Astrocyte (in vitro differentiated cells and primary cell): Measurements from ENCODE around the gene RPP14. TPM values are rescaled to one million over a fixed set of nuclear protein-coding genes. Genes with fewer than 3 reads are reported as not detected.
"Not testable (repeated sequence)": the region's sequence is repeated elsewhere in the genome, so short reads cannot be mapped to it uniquely, and the experiment has no call there.

Experiments
- DNase-seq: peaks from one replicate; pipeline ENCODE4 v3.0.0-alpha.2; 2010; ENCODE audit warnings: low read depth
- FAIRE-seq: peaks from 2 replicates; lab custom pipeline; 2011; peaks lifted over from hg19 to GRCh38; lab: Jason Lieb, UNC
- H2AFZ ChIP-seq: 2 replicates; pipeline ENCODE4 v1.6.0; 2012; ENCODE audit warnings: low read depth, low read length, inconsistent platforms
- H3K27ac ChIP-seq: 2 replicates; pipeline ENCODE4 v1.5.1; 2011; ENCODE audit warnings: low read depth, low read length, inconsistent platforms
- H3K27me3 ChIP-seq: 2 replicates; pipeline ENCODE4 v1.6.0; 2011; ENCODE audit warnings: low read length, inconsistent platforms; ENCODE audit not compliant: insufficient read depth
- H3K36me3 ChIP-seq: 2 replicates; pipeline ENCODE4 v1.5.1; 2011; ENCODE audit warnings: low read length, inconsistent platforms; ENCODE audit not compliant: insufficient read depth
- H3K4me1 ChIP-seq: 2 replicates; pipeline ENCODE4 v1.5.1; 2011; ENCODE audit warnings: low read length, inconsistent platforms; ENCODE audit not compliant: insufficient read depth
- H3K4me2 ChIP-seq: 2 replicates; pipeline ENCODE4 v1.6.0; 2012; ENCODE audit warnings: low read length, inconsistent platforms
- H3K4me3 ChIP-seq: 2 replicates; pipeline ENCODE4 v1.5.1; 2011; ENCODE audit warnings: low read depth, mild to moderate bottlenecking, low read length, inconsistent platforms; ENCODE audit not compliant: insufficient read depth
- H3K79me2 ChIP-seq: 2 replicates; pipeline ENCODE4 v1.6.0; 2012; ENCODE audit warnings: mild to moderate bottlenecking, low read length, inconsistent platforms; ENCODE audit not compliant: insufficient read depth
- H3K9ac ChIP-seq: 2 replicates; pipeline ENCODE4 v1.6.0; 2012; ENCODE audit warnings: mild to moderate bottlenecking, low read length, inconsistent platforms
- H3K9me3 ChIP-seq: 2 replicates; pipeline ENCODE4 v1.5.1; 2012; ENCODE audit warnings: low read depth, mild to moderate bottlenecking, low read length, inconsistent platforms; ENCODE audit not compliant: insufficient read depth
- H4K20me1 ChIP-seq: 2 replicates; pipeline ENCODE4 v1.6.0; 2012; ENCODE audit warnings: low read length, inconsistent platforms; ENCODE audit not compliant: insufficient read depth
- H3K27ac Mint-ChIP-seq: one replicate; pipeline ENCODE4 v1.8.0; 2021; ENCODE audit warnings: mild to moderate bottlenecking, mixed read lengths; ENCODE audit not compliant: unreplicated experiment
- H3K27me3 Mint-ChIP-seq: one replicate; pipeline ENCODE4 v1.8.0; 2021; ENCODE audit warnings: low read depth, mixed read lengths; ENCODE audit not compliant: unreplicated experiment
- H3K36me3 Mint-ChIP-seq: one replicate; pipeline ENCODE4 v1.8.0; 2021; ENCODE audit warnings: low read depth, mixed read lengths; ENCODE audit not compliant: unreplicated experiment
- H3K4me1 Mint-ChIP-seq: one replicate; pipeline ENCODE4 v1.8.0; 2021; ENCODE audit warnings: low read depth, mixed read lengths; ENCODE audit not compliant: unreplicated experiment
- H3K4me3 Mint-ChIP-seq: one replicate; pipeline ENCODE4 v1.8.0; 2021; ENCODE audit warnings: mild to moderate bottlenecking, moderate library complexity, mixed read lengths; ENCODE audit not compliant: unreplicated experiment
- H3K9me3 Mint-ChIP-seq: one replicate; pipeline ENCODE4 v1.8.0; 2021; ENCODE audit warnings: mild to moderate bottlenecking, mixed read lengths; ENCODE audit not compliant: unreplicated experiment
- EZH2 ChIP-seq: IDR thresholded peaks from 2 replicates; pipeline ENCODE4 v1.6.1; 2012; ENCODE audit warnings: mild to moderate bottlenecking, low read length, inconsistent platforms; ENCODE audit not compliant: insufficient read depth
- total RNA-seq: library from RNA; stranded (reverse); gene quantifications from 2 replicates; pipeline ENCODE4 v1.2.1, GENCODE V29; 2021
- TF ChIP-seq, protein P1 (sequence below): IDR thresholded peaks from 2 replicates; pipeline ENCODE4 v1.5.1; 2011; ENCODE audit warnings: low read depth, mild to moderate bottlenecking, inconsistent platforms, low read length, moderate library complexity; ENCODE audit not compliant: insufficient read depth

Gene RPP14
- total RNA-seq, 1 donor from 2014 or later, result 22.2 TPM

- FAIRE-seq (no peak), DNase-seq (no peak)
- Mint-ChIP-seq H3K27ac (peak overlapping the region; percentile 97), H3K36me3 (peaks cover 2% of the 10 kb centered on the region), H3K27me3 (peaks cover 2% of the 10 kb centered on the region), H3K9me3 (no peaks in the 10 kb centered on the region), H3K4me1 (peaks cover 18% of the 10 kb centered on the region), H3K4me3 (peak overlapping the region; percentile 72)
- H3K27me3 ChIP-seq, result no peaks in the 10 kb centered on the region
- H3K36me3 ChIP-seq, result no peaks in the 10 kb centered on the region
- H3K9me3 ChIP-seq, result no peaks in the 10 kb centered on the region
- peak overlapping the region; percentile 87 for H3K9ac ChIP-seq
- H3K4me1 ChIP-seq, result peaks cover 24% of the 10 kb centered on the region
- H3K79me2 ChIP-seq, result peaks cover 40% of the 10 kb centered on the region
- peak overlapping the region; percentile 97 for H3K4me2 ChIP-seq
- H3K27ac ChIP-seq, result peak overlapping the region; percentile 80
- H4K20me1 ChIP-seq, result peaks cover 5% of the 10 kb centered on the region
- TF ChIP-seq, protein P1, sequence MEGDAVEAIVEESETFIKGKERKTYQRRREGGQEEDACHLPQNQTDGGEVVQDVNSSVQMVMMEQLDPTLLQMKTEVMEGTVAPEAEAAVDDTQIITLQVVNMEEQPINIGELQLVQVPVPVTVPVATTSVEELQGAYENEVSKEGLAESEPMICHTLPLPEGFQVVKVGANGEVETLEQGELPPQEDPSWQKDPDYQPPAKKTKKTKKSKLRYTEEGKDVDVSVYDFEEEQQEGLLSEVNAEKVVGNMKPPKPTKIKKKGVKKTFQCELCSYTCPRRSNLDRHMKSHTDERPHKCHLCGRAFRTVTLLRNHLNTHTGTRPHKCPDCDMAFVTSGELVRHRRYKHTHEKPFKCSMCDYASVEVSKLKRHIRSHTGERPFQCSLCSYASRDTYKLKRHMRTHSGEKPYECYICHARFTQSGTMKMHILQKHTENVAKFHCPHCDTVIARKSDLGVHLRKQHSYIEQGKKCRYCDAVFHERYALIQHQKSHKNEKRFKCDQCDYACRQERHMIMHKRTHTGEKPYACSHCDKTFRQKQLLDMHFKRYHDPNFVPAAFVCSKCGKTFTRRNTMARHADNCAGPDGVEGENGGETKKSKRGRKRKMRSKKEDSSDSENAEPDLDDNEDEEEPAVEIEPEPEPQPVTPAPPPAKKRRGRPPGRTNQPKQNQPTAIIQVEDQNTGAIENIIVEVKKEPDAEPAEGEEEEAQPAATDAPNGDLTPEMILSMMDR, result no peak
- no peak for TF ChIP-seq EZH2
- H2AFZ ChIP-seq, result no peak overlapping the region
- H3K4me3 ChIP-seq, result peak overlapping the region; percentile 22
These were observed 29.6 kb downstream of the RPP14 start for GRCh38 chr3:58335652-58335947.

- H3K36me3 ChIP-seq, result no peaks in the 10 kb centered on the region
- Mint-ChIP-seq H3K4me1 (peaks cover 20% of the 10 kb centered on the region), H3K9me3 (no peaks in the 10 kb centered on the region), H3K4me3 (no peak overlapping the region), H3K36me3 (peaks cover 7% of the 10 kb centered on the region), H3K27me3 (peaks cover 2% of the 10 kb centered on the region), H3K27ac (peak overlapping the region; percentile 22)
- peaks cover 5% of the 10 kb centered on the region for H4K20me1 ChIP-seq
- no peaks in the 10 kb centered on the region for H3K9me3 ChIP-seq
- FAIRE-seq, result no peak
- peak; percentile 79 for DNase-seq
- TF ChIP-seq, protein P1, result no peak
- TF ChIP-seq EZH2, result no peak
- no peak overlapping the region for H3K9ac ChIP-seq
- no peaks in the 10 kb centered on the region for H3K27me3 ChIP-seq
- peak overlapping the region; percentile 54 for H3K4me2 ChIP-seq
- H3K4me3 ChIP-seq, result no peak overlapping the region
- H2AFZ ChIP-seq, result no peak overlapping the region
- H3K4me1 ChIP-seq, result peaks cover 28% of the 10 kb centered on the region
- H3K27ac ChIP-seq, result no peak overlapping the region
- H3K79me2 ChIP-seq, result peaks cover 43% of the 10 kb centered on the region
These were observed 30.3 kb downstream of the RPP14 start for GRCh38 chr3:58336135-58336882.

DNA sequence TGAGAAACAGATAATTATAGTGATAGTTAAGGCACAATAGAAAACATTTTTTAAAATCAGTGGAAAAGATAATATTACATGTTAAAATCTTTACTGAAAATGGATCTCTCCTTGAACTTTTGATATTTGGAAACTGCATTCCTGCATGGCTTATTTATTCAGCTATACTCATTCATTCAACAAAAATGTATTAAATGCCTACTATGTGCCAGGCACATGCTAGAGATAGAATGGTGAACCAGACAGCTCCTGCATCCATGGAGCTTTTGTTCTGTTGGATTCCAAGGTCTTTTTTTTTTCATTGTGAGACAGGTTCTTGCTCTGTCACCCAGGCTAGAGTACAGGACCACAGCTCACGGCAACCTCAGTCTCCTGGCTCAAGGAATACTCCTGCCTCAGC is 31.1 kb downstream of the RPP14 start:
- Histone ChIP-seq H3K9me3 (no peaks in the 10 kb centered on the region), H3K36me3 (no peaks in the 10 kb centered on the region), H3K27me3 (no peaks in the 10 kb centered on the region), H3K4me3 (no peak overlapping the region), H3K9ac (no peak overlapping the region), H2AFZ (no peak overlapping the region), H3K4me2 (no peak overlapping the region), H3K79me2 (peaks cover 43% of the 10 kb centered on the region), H3K27ac (no peak overlapping the region), H3K4me1 (peaks cover 26% of the 10 kb centered on the region), H4K20me1 (peaks cover 5% of the 10 kb centered on the region)
- Mint-ChIP-seq H3K27ac (no peak overlapping the region), H3K4me1 (peaks cover 20% of the 10 kb centered on the region), H3K4me3 (no peak overlapping the region), H3K36me3 (peaks cover 7% of the 10 kb centered on the region), H3K9me3 (no peaks in the 10 kb centered on the region), H3K27me3 (no peaks in the 10 kb centered on the region)
- FAIRE-seq (no peak), DNase-seq (no peak)
- TF ChIP-seq EZH2, result no peak
- TF ChIP-seq, protein P1, result no peak

GRCh38 chr3:58339146-58339545 is 33.1 kb downstream of the RPP14 start:
- not testable (repeated sequence) for H3K4me3 Mint-ChIP-seq, FAIRE-seq, H2AFZ ChIP-seq, H3K36me3 ChIP-seq, H3K36me3 Mint-ChIP-seq, H3K27me3 ChIP-seq, DNase-seq, H3K27ac Mint-ChIP-seq, H3K9me3 Mint-ChIP-seq, H3K9me3 ChIP-seq, H3K27me3 Mint-ChIP-seq, H3K4me2 ChIP-seq, H3K9ac ChIP-seq, H3K27ac ChIP-seq, H3K4me3 ChIP-seq
- H3K4me1 Mint-ChIP-seq, result peaks cover 29% of the 10 kb centered on the region
- Histone ChIP-seq H4K20me1 (peaks cover 19% of the 10 kb centered on the region), H3K79me2 (peaks cover 42% of the 10 kb centered on the region), H3K4me1 (peaks cover 24% of the 10 kb centered on the region)
